K562 (cell line): ENCODE results near the gene ZNF322. TPM values are rescaled to one million over a fixed set of nuclear protein-coding genes. Genes with fewer than 3 reads are reported as not detected.

Experiments used
- ELF4 ChIP-seq: fragments of 450-650 bp; formaldehyde crosslinking; IDR thresholded peaks from 2 replicates; pipeline ENCODE4 v1.4.0; 2022; ENCODE audit warnings: missing genetic modification characterization
- HOXB6 ChIP-seq: fragments of 250-450 bp; sonication (Bioruptor Pico); IDR thresholded peaks from 2 replicates; pipeline ENCODE4 v1.5.1; 2022; ENCODE audit warnings: mild to moderate bottlenecking, borderline replicate concordance
- LARP7 ChIP-seq: fragments of 450-650 bp; IDR thresholded peaks from 2 replicates; pipeline ENCODE4 v1.6.1; 2016
- NCOR1 ChIP-seq: fragments of 450-650 bp; IDR thresholded peaks from 2 replicates; pipeline ENCODE4 v1.6.1; 2016; ENCODE audit warnings: mild to moderate bottlenecking, moderate library complexity
- RBM17 ChIP-seq: fragments of 200-400 bp; formaldehyde crosslinking; IDR thresholded peaks from 2 replicates; pipeline ENCODE4 v1.6.1; 2017; ENCODE audit warnings: low read depth, mild to moderate bottlenecking, low read length, borderline replicate concordance
- SETDB1 ChIP-seq: IDR thresholded peaks from one replicate; pipeline ENCODE4 v1.6.1; 2012; ENCODE audit warnings: low read length, control low read depth, inconsistent platforms
- TFE3 ChIP-seq: fragments of 450-650 bp; formaldehyde crosslinking; IDR thresholded peaks from 2 replicates; pipeline ENCODE4 v1.4.0; 2020; ENCODE audit warnings: mild to moderate bottlenecking, mixed read lengths
- YY1 ChIP-seq, 3 experiments: IDR thresholded peaks; 2 replicates each; pipeline ENCODE4 v1.6.1; 2011; ENCODE audit warnings: low read length in 2 of 3, mild to moderate bottlenecking in 2 of 3, moderate library complexity in 2 of 3, borderline replicate concordance in 1 of 3, control low read depth in 1 of 3, low read depth in 1 of 3; ENCODE audit not compliant: insufficient read depth in 3 of 3, insufficient replicate concordance in 2 of 3, control insufficient read depth in 1 of 3, insufficient read length in 1 of 3; ENCODE audit errors: extremely low read depth in 1 of 3
- ZBTB5 ChIP-seq: fragments of 450-650 bp; IDR thresholded peaks from 2 replicates; pipeline ENCODE4 v1.6.1; 2017; ENCODE audit warnings: antibody characterized with exemption
- ZNF217 ChIP-seq: sonication (generic); formaldehyde crosslinking; IDR thresholded peaks from 2 replicates; pipeline ENCODE4 v1.8.0; 2022; ENCODE audit warnings: mild to moderate bottlenecking, missing genetic modification reagents
- ZNF318 ChIP-seq, 2 experiments: fragments of 450-650 bp; IDR thresholded peaks; 2 replicates each; pipeline ENCODE4 v1.6.1; 2016; ENCODE audit warnings: mild to moderate bottlenecking in 2 of 2, borderline replicate concordance in 1 of 2, low read depth in 1 of 2, moderate library complexity in 1 of 2
- polyA plus RNA-seq, 8 experiments: library from polyadenylated mRNA; depleted of rRNA in 4 of 8; stranded (reverse) in 5 of 8; unstranded in 3 of 8; fragments of >200 nt; fragmentation: Nextera tagmentation in 2 of 8; fragmentation: Illumina TruSeq in 1 of 8; extraction: Ambion mirVana in 2 of 8; extraction: Trizol in 1 of 8; gene quantifications; 2 replicates each; pipeline versions ENCODE4 v1.2.1 to v1.2.3, GENCODE V29; 2011 to 2014; ENCODE audit warnings: inconsistent platforms in 1 of 8, missing spikeins in 1 of 8
- total RNA-seq, 7 experiments: library from RNA; depleted of rRNA in 6 of 7; stranded (reverse); fragments of >200 nt in 6 of 7; fragmentation: Illumina TruSeq in 2 of 7; extraction: Trizol in 2 of 7; gene quantifications; 2 replicates each; pipeline versions ENCODE4 v1.2.1 to v1.2.3, GENCODE V29; 2011 to 2021; ENCODE audit warnings: low replicate concordance in 1 of 7

The ZNF322 gene
- total and polyA plus RNA-seq, 9 of the 15 experiments (the other 6 are each of a cell fraction or from before 2014, with no cell fraction given): 4.7 to 31.2 (median 18.7) TPM

GRCh38 chr6:26595669-26596269 lies 63.8 kb downstream of the ZNF322 start (continued):
- TF ChIP-seq ELF4 (CRISPR knock-in tag) (no peak), TFE3 (CRISPR knock-in tag) (no peak), ZNF318 (IDR thresholded peaks at IDR 0.05; ENCODE audit: borderline replicate concordance in 1 of 2, low read depth in 1 of 2) (no peak), ZNF217 (CRISPR knock-in tag) (no peak), RBM17 (no peak), ZBTB5 (peak; percentile 41; the same call in 1 of the 2 replicates), SETDB1 (peak; percentile 35), HOXB6 (CRISPR knock-in tag) (no peak), YY1 (IDR thresholded peaks at IDR 0.05; ENCODE audit: borderline replicate concordance in 1 of 3, control insufficient read depth in 1 of 3, extremely low read depth in 1 of 3, insufficient read depth in 3 of 3, insufficient read length in 1 of 3, insufficient replicate concordance in 2 of 3, low read depth in 1 of 3, low read length in 2 of 3) (peak in 2 of 3 experiments; percentile 56 to 66), NCOR1 (no peak), LARP7 (no peak)
